ENCODE results near the gene EPHB1. TPM values are rescaled to one million over a fixed set of nuclear protein-coding genes. Genes with fewer than 3 reads are reported as not detected.

EPHB1 gene
- polyA plus RNA-seq, 4 donors = 0.65 to 1.0 TPM; not detected in 2

DNA sequence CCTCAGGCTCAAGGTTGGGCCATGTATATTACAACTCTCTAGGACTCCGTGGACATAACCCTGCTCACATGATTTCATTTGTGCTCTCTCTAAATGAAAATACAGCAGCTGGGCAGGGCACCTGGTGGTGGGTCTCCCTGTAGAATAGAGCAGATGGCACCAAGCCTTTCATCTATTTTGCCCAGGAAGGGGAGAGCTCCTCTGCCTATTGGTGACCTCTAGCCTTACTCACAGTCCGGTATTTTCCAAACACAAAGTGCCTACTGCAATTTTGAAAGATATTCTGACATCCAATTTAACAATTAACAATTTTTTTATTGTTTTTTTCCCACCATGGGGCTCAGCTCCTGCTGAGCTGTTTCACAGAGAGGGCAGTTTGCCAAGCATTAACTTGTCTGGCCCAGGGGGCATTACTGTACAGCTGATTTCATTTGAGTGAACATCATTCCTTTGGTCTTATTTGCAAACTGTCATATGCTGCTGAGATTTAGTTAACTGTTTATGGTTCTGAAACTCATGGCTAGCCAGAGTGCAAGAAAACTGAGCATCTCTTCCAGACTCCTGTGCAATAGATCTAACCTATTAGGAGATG lies 474.0 kb downstream of the EPHB1 start:
- Histone ChIP-seq H3K4me3 (ENCODE audit: low read depth in 1 of 3, low read length in 3 of 3) (no peak overlapping the region), H3K36me3 (ENCODE audit: control insufficient read depth in 3 of 3, insufficient read depth in 2 of 3, low read depth in 1 of 3, low read length in 3 of 3) (no peaks in the 10 kb centered on the region), H3K27ac (ENCODE audit: low read depth in 1 of 3, low read length in 2 of 3) (no peak overlapping the region), H3K27me3 (ENCODE audit: control insufficient read depth in 3 of 3, insufficient read depth in 3 of 3, low read length in 3 of 3) (no peaks in the 10 kb centered on the region), H3K4me1 (ENCODE audit: control insufficient read depth in 3 of 3, insufficient read depth in 2 of 3, low read depth in 1 of 3, low read length in 2 of 3) (no peaks in the 10 kb centered on the region), H3K9me3 (ENCODE audit: control insufficient read depth in 2 of 2, insufficient read depth in 1 of 2, low read depth in 1 of 2, low read length in 1 of 2) (no peaks in the 10 kb centered on the region)
- no peak for FAIRE-seq
- WGBS, 3 donors = 65 to 72% (median 67%) methylated on average over 2 of the region's 2 CpGs
- DNase-seq = no peak

DNA sequence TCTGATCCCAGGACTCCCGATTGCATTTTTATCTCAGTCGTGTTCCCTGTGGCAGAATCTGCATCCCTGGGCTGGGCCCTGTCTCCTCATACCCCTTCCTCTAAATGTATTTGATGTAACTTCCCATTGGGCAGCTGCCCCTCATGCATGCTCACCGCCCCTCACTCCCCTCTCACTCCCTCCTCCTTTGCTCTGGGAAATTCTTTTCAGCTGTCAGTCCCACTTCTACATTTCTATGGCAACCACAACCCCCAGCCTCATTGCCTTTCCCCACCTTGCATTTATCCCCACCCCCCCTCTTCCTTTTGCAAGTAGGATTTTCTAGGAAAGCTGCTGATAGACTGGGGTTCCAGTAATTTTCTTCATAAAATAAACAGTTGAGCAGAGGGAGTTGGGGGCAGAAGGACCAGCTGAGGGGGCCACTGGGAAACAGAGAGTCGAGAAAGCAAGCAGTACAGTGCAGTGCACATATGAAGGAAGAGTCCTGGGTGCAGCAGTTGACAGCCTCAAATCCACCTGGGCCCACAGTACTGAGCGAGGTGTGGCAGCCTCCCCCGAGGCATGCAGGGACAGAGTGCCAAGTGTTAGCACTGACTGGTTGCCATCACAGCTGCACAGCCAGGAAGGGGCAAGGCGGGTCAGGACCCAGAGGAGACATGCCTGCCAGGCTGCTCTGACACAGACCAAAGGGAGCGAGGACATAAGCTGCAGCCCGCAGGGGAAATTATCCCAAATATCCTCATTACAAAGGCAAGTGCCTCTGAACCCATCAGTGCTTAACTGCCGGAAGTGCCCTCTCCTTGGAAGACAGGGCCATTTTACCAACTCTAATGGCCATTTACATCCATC lies 476.3 kb downstream of the EPHB1 start:
- no peak for FAIRE-seq
- H3K27me3 ChIP-seq (ENCODE audit: control insufficient read depth in 3 of 3, insufficient read depth in 3 of 3, low read length in 3 of 3) = no peaks in the 10 kb centered on the region
- DNase-seq = no peak
- H3K27ac ChIP-seq (ENCODE audit: low read depth in 1 of 3, low read length in 2 of 3) = no peak overlapping the region
- no peaks in the 10 kb centered on the region for H3K9me3 ChIP-seq (ENCODE audit: control insufficient read depth in 2 of 2, insufficient read depth in 1 of 2, low read depth in 1 of 2, low read length in 1 of 2)
- H3K4me3 ChIP-seq (ENCODE audit: low read depth in 1 of 3, low read length in 3 of 3) = no peak overlapping the region
- 64 to 68% (median 65%) methylated on average over 10 of the region's 10 CpGs for WGBS, 3 donors
- no peaks in the 10 kb centered on the region for H3K36me3 ChIP-seq (ENCODE audit: control insufficient read depth in 3 of 3, insufficient read depth in 2 of 3, low read depth in 1 of 3, low read length in 3 of 3)
- no peaks in the 10 kb centered on the region for H3K4me1 ChIP-seq (ENCODE audit: control insufficient read depth in 3 of 3, insufficient read depth in 2 of 3, low read depth in 1 of 3, low read length in 2 of 3)

DNA sequence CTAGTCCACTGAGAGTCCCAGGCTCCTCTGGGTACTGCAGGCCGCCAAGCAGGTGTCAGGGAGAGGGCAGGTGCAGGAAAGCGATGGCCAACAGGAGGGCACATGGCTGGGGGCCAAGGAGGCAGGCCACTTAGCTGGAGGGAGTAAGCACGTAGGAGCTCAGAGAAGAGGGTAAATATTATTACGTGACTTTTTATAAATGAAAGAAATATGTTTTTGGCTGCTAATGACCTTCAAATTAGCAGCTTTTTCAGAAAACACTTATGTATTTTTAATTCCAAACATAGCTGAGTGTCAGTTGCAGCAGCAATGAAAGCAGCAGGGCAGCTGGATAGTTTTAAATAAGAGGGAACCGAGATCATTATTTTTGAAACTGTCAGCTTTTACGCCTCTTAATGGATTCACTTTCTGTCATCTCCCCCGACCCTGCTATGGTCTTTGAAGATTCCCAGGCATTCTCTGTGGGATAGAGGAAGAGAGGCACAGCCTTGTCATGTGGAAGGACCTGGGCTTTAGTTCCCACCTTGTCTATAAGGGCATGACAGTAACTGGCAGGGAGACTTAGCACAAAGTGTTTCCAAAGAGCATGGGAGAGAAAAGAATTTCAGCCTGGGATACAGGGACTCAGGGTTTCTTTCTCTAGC lies 477.1 kb downstream of the EPHB1 start:
- Histone ChIP-seq H3K27ac (ENCODE audit: low read depth in 1 of 3, low read length in 2 of 3) (no peak overlapping the region), H3K4me3 (ENCODE audit: low read depth in 1 of 3, low read length in 3 of 3) (no peak overlapping the region), H3K27me3 (ENCODE audit: control insufficient read depth in 3 of 3, insufficient read depth in 3 of 3, low read length in 3 of 3) (no peaks in the 10 kb centered on the region), H3K9me3 (ENCODE audit: control insufficient read depth in 2 of 2, insufficient read depth in 1 of 2, low read depth in 1 of 2, low read length in 1 of 2) (no peaks in the 10 kb centered on the region), H3K36me3 (ENCODE audit: control insufficient read depth in 3 of 3, insufficient read depth in 2 of 3, low read depth in 1 of 3, low read length in 3 of 3) (no peaks in the 10 kb centered on the region), H3K4me1 (ENCODE audit: control insufficient read depth in 3 of 3, insufficient read depth in 2 of 3, low read depth in 1 of 3, low read length in 2 of 3) (no peaks in the 10 kb centered on the region)
- FAIRE-seq = no peak
- no peak for DNase-seq
- WGBS, 3 donors = 30 to 46% (median 41%) methylated on average over 7 of the region's 7 CpGs

DNA sequence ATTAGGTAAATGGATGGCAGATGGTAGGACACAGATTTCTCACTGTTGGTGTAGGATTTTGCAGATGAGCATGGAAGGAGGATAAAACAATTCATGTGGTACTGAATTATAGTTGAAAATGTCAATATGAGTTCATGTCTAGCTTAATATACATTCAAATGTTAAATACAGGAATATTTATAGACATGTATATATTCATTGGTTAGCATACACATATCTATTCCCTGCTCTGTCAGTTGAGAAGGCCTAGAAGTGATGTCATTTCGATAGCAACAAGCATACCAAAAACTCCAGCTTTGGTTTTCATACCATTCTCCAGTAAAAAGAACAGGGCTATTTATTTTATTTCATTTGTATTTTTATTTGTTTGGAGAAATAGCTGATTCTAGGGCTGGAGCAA lies 497.1 kb downstream of the EPHB1 start:
- Histone ChIP-seq H3K27me3 (ENCODE audit: control insufficient read depth in 3 of 3, insufficient read depth in 3 of 3, low read length in 3 of 3) (no peaks in the 10 kb centered on the region), H3K27ac (ENCODE audit: low read depth in 1 of 3, low read length in 2 of 3) (no peak overlapping the region), H3K4me1 (ENCODE audit: control insufficient read depth in 3 of 3, insufficient read depth in 2 of 3, low read depth in 1 of 3, low read length in 2 of 3) (no peaks in the 10 kb centered on the region), H3K36me3 (ENCODE audit: control insufficient read depth in 3 of 3, insufficient read depth in 2 of 3, low read depth in 1 of 3, low read length in 3 of 3) (no peaks in the 10 kb centered on the region), H3K9me3 (ENCODE audit: control insufficient read depth in 2 of 2, insufficient read depth in 1 of 2, low read depth in 1 of 2, low read length in 1 of 2) (no peaks in the 10 kb centered on the region), H3K4me3 (ENCODE audit: low read depth in 1 of 3, low read length in 3 of 3) (no peak overlapping the region)
- DNase-seq = no peak
- FAIRE-seq = no peak
- WGBS, 3 donors = 79 to 92% (median 91%) methylated on average over 1 of the region's 1 CpG

DNA sequence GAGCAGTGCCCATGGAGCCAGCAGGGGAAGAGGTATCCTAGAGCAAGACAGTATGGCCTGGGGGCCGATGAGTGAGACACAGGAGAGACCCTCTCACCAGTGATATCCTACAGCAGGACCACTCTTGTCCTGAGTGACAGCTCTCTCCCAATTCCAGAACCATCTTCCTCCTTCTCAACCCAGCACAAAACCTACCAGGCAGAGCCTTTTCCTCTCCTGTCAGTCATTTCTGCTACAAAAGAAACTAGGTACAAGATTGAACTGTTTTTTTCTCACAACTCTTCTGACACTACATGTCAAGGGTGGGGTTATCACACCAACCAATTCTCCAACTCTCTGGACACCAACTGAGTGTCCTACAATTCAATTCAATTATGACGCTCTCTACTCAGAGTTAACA lies 506.6 kb downstream of the EPHB1 start:
- Histone ChIP-seq H3K4me1 (ENCODE audit: control insufficient read depth in 3 of 3, insufficient read depth in 2 of 3, low read depth in 1 of 3, low read length in 2 of 3) (no peaks in the 10 kb centered on the region), H3K27me3 (ENCODE audit: control insufficient read depth in 3 of 3, insufficient read depth in 3 of 3, low read length in 3 of 3) (no peaks in the 10 kb centered on the region), H3K9me3 (ENCODE audit: control insufficient read depth in 2 of 2, insufficient read depth in 1 of 2, low read depth in 1 of 2, low read length in 1 of 2) (no peaks in the 10 kb centered on the region), H3K27ac (ENCODE audit: low read depth in 1 of 3, low read length in 2 of 3) (no peak overlapping the region), H3K36me3 (ENCODE audit: control insufficient read depth in 3 of 3, insufficient read depth in 2 of 3, low read depth in 1 of 3, low read length in 3 of 3) (no peaks in the 10 kb centered on the region), H3K4me3 (ENCODE audit: low read depth in 1 of 3, low read length in 3 of 3) (no peak overlapping the region)
- DNase-seq (no peak), FAIRE-seq (no peak)
- WGBS, 3 donors = 77 to 89% (median 82%) methylated on average over 2 of the region's 2 CpGs

DNA sequence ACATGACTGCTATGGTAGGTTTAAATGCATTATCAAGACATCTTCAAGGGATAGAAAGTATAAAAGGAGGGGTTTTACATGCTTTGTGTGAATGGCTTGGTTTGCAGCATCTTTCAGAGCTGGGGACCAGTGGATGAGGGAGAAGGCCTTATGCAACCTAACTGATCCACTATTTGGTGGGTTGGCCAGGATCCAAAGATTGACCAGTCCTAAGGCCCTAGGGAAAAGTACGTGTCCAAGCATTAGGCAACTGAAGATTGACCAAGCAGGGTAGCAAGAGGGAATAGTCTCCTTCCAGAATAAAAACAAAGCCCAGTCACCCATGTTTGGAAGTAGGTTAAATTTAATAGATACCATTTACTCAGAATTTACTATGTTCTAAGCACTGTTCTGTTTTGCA lies 509.3 kb downstream of the EPHB1 start:
- FAIRE-seq (no peak), DNase-seq (no peak)
- Histone ChIP-seq H3K27me3 (ENCODE audit: control insufficient read depth in 3 of 3, insufficient read depth in 3 of 3, low read length in 3 of 3) (no peaks in the 10 kb centered on the region), H3K36me3 (ENCODE audit: control insufficient read depth in 3 of 3, insufficient read depth in 2 of 3, low read depth in 1 of 3, low read length in 3 of 3) (no peaks in the 10 kb centered on the region), H3K9me3 (ENCODE audit: control insufficient read depth in 2 of 2, insufficient read depth in 1 of 2, low read depth in 1 of 2, low read length in 1 of 2) (no peaks in the 10 kb centered on the region), H3K4me3 (ENCODE audit: low read depth in 1 of 3, low read length in 3 of 3) (no peak overlapping the region), H3K27ac (ENCODE audit: low read depth in 1 of 3, low read length in 2 of 3) (no peak overlapping the region), H3K4me1 (ENCODE audit: control insufficient read depth in 3 of 3, insufficient read depth in 2 of 3, low read depth in 1 of 3, low read length in 2 of 3) (no peaks in the 10 kb centered on the region)
- WGBS, 3 donors = 55 to 85% (median 72%) methylated on average over 1 of the region's 1 CpG

Other genes with a start within 250 kb of the EPHB1 start
- under 1 TPM in 2 of 4 donors, not detected in 2; 0.48 to 0.55 TPM for gene KY, start 144.2 kb upstream of the EPHB1 start, polyA plus RNA-seq